ENCODE results near the gene SELPLG. TPM values are rescaled to one million over a fixed set of nuclear protein-coding genes. Genes with fewer than 3 reads are reported as not detected.

SELPLG gene
- total RNA-seq, 4 donors from 2014 or later: 2.1 to 6.0 (median 2.8) TPM

GRCh38 chr12:108613548-108613947, 20.1 kb downstream of the SELPLG start:
- no peak overlapping the region for H3K27ac ChIP-seq
- no peak overlapping the region for H3K4me3 ChIP-seq (replicated peaks in 1 of 3)
- 45 to 75% methylated on average over 6 to 8 of the region's 9 CpGs for WGBS, 2 donors
- no peaks in the 10 kb centered on the region for H3K36me3 ChIP-seq
- H3K27me3 ChIP-seq: no peaks in the 10 kb centered on the region
- H3K9me3 ChIP-seq: no peaks in the 10 kb centered on the region
- TF ChIP-seq CTCF (IDR thresholded peaks at IDR 0.05) (no peak), POLR2A (IDR thresholded peaks at IDR 0.05) (no peak)
- peaks cover 4 to 7% of the 10 kb centered on the region in 2 donors for H3K4me1 ChIP-seq
- intact Hi-C loops (cut with DNase I): no loop called here
- no peak for DNase-seq

- intact Hi-C loops (cut with DNase I): no loop called here
- no peak overlapping the region for H3K4me3 ChIP-seq (replicated peaks in 1 of 3)
Measured at GRCh38 chr12:108612788-108613282, 20.9 kb downstream of the SELPLG start.

GRCh38 chr12:108611884-108612415, 21.7 kb downstream of the SELPLG start:
- H3K27ac ChIP-seq: no peak overlapping the region
- H3K4me1 ChIP-seq: no peaks in the 10 kb centered on the region
- WGBS, 2 donors: 56 to 70% methylated on average over 5 of the region's 5 CpGs
- no peaks in the 10 kb centered on the region for H3K9me3 ChIP-seq
- DNase-seq: no peak
- no peaks in the 10 kb centered on the region for H3K27me3 ChIP-seq
- H3K4me3 ChIP-seq (replicated peaks in 1 of 3): no peak overlapping the region
- TF ChIP-seq CTCF (IDR thresholded peaks at IDR 0.05) (peak in 1 of 6 experiments; percentile 15), POLR2A (IDR thresholded peaks at IDR 0.05) (no peak)
- no peaks in the 10 kb centered on the region for H3K36me3 ChIP-seq
- intact Hi-C loops (cut with DNase I): no loop called here

More at GRCh38 chr12:108612788-108613282, 20.9 kb downstream of the SELPLG start:
- Histone ChIP-seq H3K36me3 (no peaks in the 10 kb centered on the region), H3K27me3 (no peaks in the 10 kb centered on the region), H3K4me1 (peaks cover 0 to under 1% of the 10 kb centered on the region in 2 donors), H3K27ac (no peak overlapping the region), H3K9me3 (no peaks in the 10 kb centered on the region)
- DNase-seq: no peak
- TF ChIP-seq CTCF (IDR thresholded peaks at IDR 0.05): no peak
- 82 to 86% methylated on average over 8 of the region's 8 CpGs for WGBS, 2 donors

GRCh38 chr12:108610856-108611605, 22.7 kb downstream of the SELPLG start:
- H3K9me3 ChIP-seq: no peaks in the 10 kb centered on the region
- no peaks in the 10 kb centered on the region for H3K4me1 ChIP-seq
- H3K27ac ChIP-seq: no peak overlapping the region
- no peaks in the 10 kb centered on the region for H3K36me3 ChIP-seq
- no peak for DNase-seq
- no peak overlapping the region for H3K4me3 ChIP-seq (replicated peaks in 1 of 3)
- intact Hi-C loops (cut with DNase I): no loop called here
- WGBS, 2 donors: 85% methylated on average over 8 to 14 of the region's 15 CpGs
- no peaks in the 10 kb centered on the region for H3K27me3 ChIP-seq
- TF ChIP-seq POLR2A (IDR thresholded peaks at IDR 0.05) (no peak), CTCF (IDR thresholded peaks at IDR 0.05) (no peak)

GRCh38 chr12:108610336-108610815, 23.3 kb downstream of the SELPLG start:
- H3K27me3 ChIP-seq: no peaks in the 10 kb centered on the region
- H3K9me3 ChIP-seq: no peaks in the 10 kb centered on the region
- no peaks in the 10 kb centered on the region for H3K4me1 ChIP-seq
- H3K27ac ChIP-seq: no peak overlapping the region
- H3K36me3 ChIP-seq: no peaks in the 10 kb centered on the region
- WGBS, 2 donors: 88 to 93% methylated on average over 8 of the region's 8 CpGs
- DNase-seq: no peak
- no peak overlapping the region for H3K4me3 ChIP-seq (replicated peaks in 1 of 3)
- TF ChIP-seq POLR2A (IDR thresholded peaks at IDR 0.05): no peak
- no peak for TF ChIP-seq CTCF (IDR thresholded peaks at IDR 0.05)
- intact Hi-C loops (cut with DNase I): no loop called here
